HG02840 (cell line): ENCODE measurements around the gene SOHLH2.

Source experiments
- ATAC-seq: cut with Tn5 transposase; IDR thresholded peaks from one replicate; pipeline ENCODE4 v1.9.1; 2021; ENCODE audit warnings: mild to moderate bottlenecking, moderate library complexity, moderate number of reproducible peaks; ENCODE audit not compliant: unreplicated experiment, low FRiP score

The SOHLH2 gene

DNA sequence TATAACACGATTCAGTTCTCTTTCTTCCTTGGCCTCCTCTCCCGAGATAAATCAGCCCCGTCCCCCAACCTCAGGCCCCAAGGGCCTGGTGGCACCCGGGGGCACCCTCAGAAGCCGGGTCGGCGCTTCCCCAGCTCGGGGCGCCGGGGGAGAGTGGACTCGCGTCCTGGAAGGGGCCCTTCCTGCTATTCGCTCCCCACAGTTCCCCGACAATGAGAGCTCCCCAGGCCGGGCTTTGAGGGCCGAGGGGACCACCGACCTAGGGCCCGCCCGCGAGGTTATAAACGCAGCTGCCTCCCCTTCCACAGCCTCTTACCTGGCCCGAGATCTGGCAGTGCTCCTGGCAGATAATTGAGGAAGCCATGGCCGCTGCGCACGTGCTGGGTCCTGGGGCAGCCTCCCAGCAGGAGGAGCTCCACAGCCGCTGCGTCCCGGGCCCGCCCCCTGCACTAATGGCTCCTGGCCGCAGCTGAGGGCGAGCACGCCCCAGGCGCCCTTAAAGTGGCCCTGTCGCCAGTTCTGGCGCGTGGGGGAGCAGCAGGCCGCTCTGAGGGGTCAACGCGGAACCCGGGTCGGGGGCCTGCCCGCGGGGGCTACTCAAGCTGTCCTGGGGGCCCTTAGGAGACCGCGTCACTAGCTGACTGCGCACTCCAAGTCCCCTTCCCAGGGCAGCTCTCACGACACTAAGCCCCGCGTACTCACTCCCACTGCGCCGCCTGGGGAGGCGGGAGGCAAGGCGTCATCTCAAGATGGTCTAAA, at the start of gene SOHLH2:
TSS of gene SOHLH2 (minus strand) at position 394 of the 759 bp plus-strand sequence. CDS start at position 364, 30 bp downstream.
- ATAC-seq: no peak

- no peak for ATAC-seq
These were observed 47.6 kb upstream of the SOHLH2 start for GRCh38 chr13:36261976-36262375.

- no peak for ATAC-seq
These were observed 46.7 kb upstream of the SOHLH2 start for GRCh38 chr13:36261011-36261410.

- no peak for ATAC-seq
These were observed 45.2 kb upstream of the SOHLH2 start for GRCh38 chr13:36259361-36260137.

DNA sequence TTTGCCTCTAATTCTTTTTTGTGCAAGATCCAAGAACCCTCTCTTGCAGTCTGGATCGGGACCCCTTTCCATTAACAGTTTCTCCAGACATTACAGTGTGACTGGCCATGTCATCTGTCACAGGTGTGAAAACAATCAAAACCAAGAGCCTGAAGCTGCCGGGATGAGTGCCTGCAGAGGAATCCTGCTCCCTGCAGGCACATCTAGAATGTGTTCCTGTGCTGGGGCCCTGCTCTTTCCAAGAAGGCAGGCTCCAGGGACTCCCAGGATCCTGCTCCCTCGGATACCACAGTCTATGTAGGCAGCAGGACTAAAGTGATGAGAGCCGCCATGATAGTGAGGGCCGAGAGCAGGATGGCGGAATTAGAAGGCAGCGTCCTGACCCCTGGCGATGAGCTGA, 44.5 kb upstream of the SOHLH2 start:
- no peak for ATAC-seq

- ATAC-seq: no peak
These were observed 37.2 kb upstream of the SOHLH2 start for GRCh38 chr13:36251526-36251925.

- no peak for ATAC-seq
These were observed 36.7 kb upstream of the SOHLH2 start for GRCh38 chr13:36251017-36251416.

- no peak for ATAC-seq
These were observed 34.3 kb upstream of the SOHLH2 start for GRCh38 chr13:36248700-36249099.

DNA sequence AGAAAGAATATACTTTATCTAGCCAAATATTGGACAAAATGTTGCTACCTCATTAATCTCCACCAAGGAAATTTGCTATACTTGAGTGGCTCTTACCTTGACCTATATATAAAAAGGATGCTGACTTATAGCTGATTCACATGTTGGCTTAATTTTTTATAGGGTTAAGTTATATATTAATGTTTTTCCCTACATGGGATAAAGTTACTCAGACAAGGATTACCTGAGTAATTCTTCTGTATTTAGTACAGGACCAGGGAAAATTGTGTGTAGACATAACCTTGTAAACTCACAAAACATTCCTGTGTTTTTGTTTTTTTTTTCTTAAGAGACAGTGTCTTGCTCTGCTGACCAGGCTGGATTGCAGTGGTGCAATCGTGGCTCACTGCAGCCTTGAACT, 30.6 kb upstream of the SOHLH2 start:
- no peak for ATAC-seq

DNA sequence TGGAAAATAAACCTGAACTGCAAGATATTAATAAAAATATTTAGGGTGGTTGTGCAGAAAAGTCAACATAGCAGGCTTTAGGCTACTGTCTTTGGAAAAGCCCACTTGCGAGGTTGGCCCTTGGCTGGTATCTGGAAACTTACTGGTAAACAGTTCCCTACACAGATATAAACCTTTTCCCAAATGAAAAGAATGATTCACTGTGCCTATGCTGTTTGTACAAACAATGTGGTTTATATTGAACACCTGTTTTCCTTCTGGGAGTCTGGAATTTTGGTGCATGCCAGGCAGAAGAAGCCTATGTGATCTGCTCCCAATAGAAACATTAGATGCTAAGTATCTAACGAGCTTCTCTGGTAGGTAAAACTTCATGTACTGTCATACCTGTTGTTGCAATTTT, 29.7 kb upstream of the SOHLH2 start:
- ATAC-seq: no peak

DNA sequence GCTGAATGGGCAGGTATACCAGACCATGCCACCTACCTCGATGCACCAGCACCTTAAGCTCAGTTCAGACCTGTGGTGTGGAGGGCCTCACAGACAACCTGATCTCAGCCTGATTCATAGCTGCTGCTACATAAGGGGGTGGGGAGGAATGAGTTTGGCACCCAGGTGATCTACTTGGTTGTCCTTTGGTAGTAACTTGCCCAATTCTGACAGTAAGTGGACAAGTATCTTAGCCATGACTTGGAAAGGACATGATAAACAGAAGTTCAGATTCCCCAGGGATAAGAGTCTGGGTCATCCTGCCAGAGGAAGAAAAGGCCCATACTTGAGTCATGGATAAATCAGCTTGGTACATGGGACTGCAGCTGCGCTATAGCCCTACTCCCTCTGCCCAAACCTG, 28.4 kb upstream of the SOHLH2 start:
- ATAC-seq: no peak

- ATAC-seq: no peak
These were observed 16.9 kb upstream of the SOHLH2 start for GRCh38 chr13:36231236-36231635.

DNA sequence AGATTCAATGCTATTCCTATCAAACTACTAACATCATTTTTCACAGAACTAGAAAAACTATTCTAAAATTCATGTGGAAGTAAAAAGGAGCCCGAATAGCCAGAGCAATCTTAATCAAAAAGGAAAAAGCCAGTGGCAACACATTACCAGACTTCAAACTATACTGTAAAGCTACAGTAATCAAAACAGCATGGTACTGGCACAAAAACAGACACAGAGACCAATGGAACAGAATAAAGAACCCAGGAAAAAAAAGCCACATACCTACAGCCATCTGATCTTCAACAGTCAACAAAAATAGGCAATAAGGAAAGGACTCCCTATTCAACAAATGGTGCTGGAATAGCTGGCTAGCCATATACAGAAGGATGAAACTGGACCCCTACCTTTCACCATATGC, 10.4 kb upstream of the SOHLH2 start:
- ATAC-seq: no peak

- ATAC-seq: no peak
These were observed 5.5 kb upstream of the SOHLH2 start for GRCh38 chr13:36219883-36220282.

DNA sequence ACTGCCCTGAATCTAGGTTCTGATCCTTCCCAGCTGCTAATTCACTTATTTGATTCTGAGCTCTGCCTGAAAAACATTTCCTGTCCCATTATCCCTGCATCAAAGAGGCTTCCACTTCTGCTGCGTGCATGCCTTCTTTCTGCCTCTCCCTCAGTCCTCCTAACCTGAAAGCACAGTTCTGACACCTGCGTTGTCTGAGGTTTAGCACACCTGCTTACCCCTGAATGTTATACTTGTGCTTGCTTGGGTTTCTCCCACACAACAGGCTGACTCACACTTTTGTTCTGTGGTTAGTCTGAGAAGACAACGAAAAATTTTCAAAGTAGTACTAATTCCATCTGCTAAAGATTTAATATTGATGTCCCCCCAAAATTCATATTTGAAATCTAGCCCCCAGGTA, 3.1 kb upstream of the SOHLH2 start:
- no peak for ATAC-seq

DNA sequence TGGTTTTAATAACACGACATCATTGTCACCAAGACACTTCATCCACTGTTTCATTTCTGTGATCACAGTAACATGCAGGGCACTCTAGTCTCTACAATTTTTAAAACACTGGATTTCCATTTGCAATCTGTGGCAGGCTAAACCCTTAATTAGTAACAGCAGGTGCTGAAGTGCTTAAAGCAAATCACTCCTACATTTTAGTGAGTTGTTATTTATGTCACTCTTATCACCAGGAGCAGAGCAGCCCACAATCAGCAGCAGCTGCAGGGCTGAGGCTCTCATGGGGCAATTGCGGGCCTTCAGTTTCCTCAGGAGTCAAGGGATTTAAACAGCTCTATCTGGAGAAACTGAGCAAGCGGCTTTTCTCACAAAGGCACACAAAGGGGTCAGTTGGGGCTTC, 1.6 kb downstream of the SOHLH2 start:
- ATAC-seq: no peak

DNA sequence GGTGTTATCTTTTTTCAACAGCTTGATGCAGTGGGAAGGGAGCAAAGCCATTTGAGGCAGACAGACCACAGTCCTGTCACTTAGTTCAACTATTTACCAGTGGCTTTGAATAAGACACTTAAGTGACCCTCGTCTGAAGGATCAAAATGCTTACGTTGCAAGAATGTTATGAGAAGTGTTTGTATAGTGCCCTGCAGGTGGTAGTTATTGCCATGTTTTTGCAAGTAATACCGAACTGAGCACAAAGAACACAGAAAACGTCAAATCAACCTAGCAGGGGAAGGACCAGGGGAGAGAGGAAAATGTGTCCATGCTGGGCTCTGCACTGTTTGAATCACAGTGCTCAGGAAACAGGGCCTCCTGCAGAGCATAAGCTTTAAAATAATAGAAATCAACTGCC, 2.8 kb downstream of the SOHLH2 start:
- no peak for ATAC-seq

- ATAC-seq: no peak
These were observed 3.6 kb downstream of the SOHLH2 start for GRCh38 chr13:36210738-36211137.

DNA sequence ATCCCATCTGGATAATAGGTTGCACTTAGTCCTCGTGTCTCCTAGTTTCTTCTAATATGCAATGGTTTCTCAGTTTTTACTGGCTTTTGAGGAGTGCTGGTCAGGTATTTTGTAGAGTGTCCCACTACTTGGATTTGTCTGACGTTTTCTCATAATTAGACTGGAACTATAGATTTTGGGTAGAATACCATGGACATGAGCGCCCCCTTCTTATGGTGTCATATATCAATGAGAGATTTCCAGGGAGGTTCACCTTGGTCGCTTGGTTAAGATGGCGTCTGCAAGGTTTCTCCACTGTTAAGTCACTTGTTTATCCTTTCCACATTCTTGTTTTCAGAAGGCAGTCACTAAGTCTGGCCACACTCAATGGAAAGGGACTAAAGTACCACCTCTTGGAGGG, 6.7 kb downstream of the SOHLH2 start:
- ATAC-seq: no peak

GRCh38 chr13:36193151-36193855, 21.1 kb downstream of the SOHLH2 start:
- ATAC-seq: no peak

GRCh38 chr13:36192166-36192565, 22.2 kb downstream of the SOHLH2 start:
- no peak for ATAC-seq
